MM.1S (cell line): ENCODE results near the gene PLXDC2.

Source experiments
- DNase-seq: peaks from one replicate; pipeline ENCODE4 v3.0.0-alpha.2; 2015
- H2AFZ ChIP-seq: fragments of 300-600 bp; sonication (generic); 2 replicates; pipeline ENCODE4 v1.6.0; 2016; ENCODE audit warnings: antibody characterized with exemption, low read length
- H3F3A ChIP-seq: fragments of 300-600 bp; sonication (generic); 2 replicates; pipeline ENCODE4 v1.6.1; 2016; ENCODE audit warnings: mild to moderate bottlenecking, antibody characterized with exemption, low read length, moderate library complexity, mixed read lengths; ENCODE audit not compliant: insufficient read depth
- H3K27ac ChIP-seq: fragments of 300-600 bp; sonication (generic); 2 replicates; pipeline ENCODE4 v1.5.1; 2016; ENCODE audit warnings: mild to moderate bottlenecking, low read length
- H3K27me3 ChIP-seq: fragments of 300-600 bp; sonication (generic); replicated peaks from 2 replicates; pipeline ENCODE4 v1.6.0; 2016; ENCODE audit warnings: low read length; ENCODE audit not compliant: insufficient read depth
- H3K36me3 ChIP-seq: fragments of 300-600 bp; sonication (generic); replicated peaks from 2 replicates; pipeline ENCODE4 v1.6.1; 2016; ENCODE audit warnings: mild to moderate bottlenecking, low read length, mixed read lengths; ENCODE audit not compliant: insufficient read depth
- H3K4me1 ChIP-seq: fragments of 300-600 bp; sonication (generic); 2 replicates; pipeline ENCODE4 v1.6.1; 2016; ENCODE audit warnings: low read length, mixed read lengths
- H3K4me2 ChIP-seq: fragments of 300-600 bp; sonication (generic); 2 replicates; pipeline ENCODE4 v1.6.0; 2016; ENCODE audit warnings: low read depth, low read length
- H3K4me3 ChIP-seq: fragments of 300-600 bp; sonication (generic); 2 replicates; pipeline ENCODE4 v1.5.1; 2016; ENCODE audit warnings: low read length, mixed read lengths
- H3K79me2 ChIP-seq: fragments of 300-600 bp; sonication (generic); 2 replicates; pipeline ENCODE4 v1.6.1; 2016; ENCODE audit warnings: mixed run types, low read length, mixed read lengths
- H3K9ac ChIP-seq: fragments of 300-600 bp; sonication (generic); 2 replicates; pipeline ENCODE4 v1.6.1; 2016; ENCODE audit warnings: low read length, mixed read lengths
- H3K9me2 ChIP-seq: fragments of 300-600 bp; sonication (generic); replicated peaks from 2 replicates; pipeline ENCODE4 v1.6.1; 2016; ENCODE audit warnings: mild to moderate bottlenecking, low read length, mixed read lengths; ENCODE audit not compliant: insufficient read depth
- H3K9me3 ChIP-seq: fragments of 300-600 bp; sonication (generic); replicated peaks from 2 replicates; pipeline ENCODE4 v1.6.1; 2016; ENCODE audit warnings: mild to moderate bottlenecking, low read length, mixed read lengths; ENCODE audit not compliant: insufficient read depth
- H4K20me1 ChIP-seq: fragments of 300-600 bp; sonication (generic); 2 replicates; pipeline ENCODE4 v1.6.1; 2016; ENCODE audit warnings: mild to moderate bottlenecking, low read length, moderate library complexity, mixed read lengths; ENCODE audit not compliant: insufficient read depth
- EZH2 ChIP-seq: fragments of 300-600 bp; sonication (generic); optimal IDR thresholded peaks from 2 replicates; pipeline ENCODE3; 2017; ENCODE audit warnings: low read depth, mild to moderate bottlenecking, antibody characterized with exemption, low read length, mixed read lengths
- EZH2phosphoT487 ChIP-seq: fragments of 300-600 bp; sonication (generic); IDR thresholded peaks from 2 replicates; pipeline ENCODE4 v1.6.1; 2018; ENCODE audit warnings: antibody characterized with exemption, low read length
- TF ChIP-seq, protein P1 (sequence below): fragments of 300-600 bp; sonication (generic); IDR thresholded peaks from 2 replicates; pipeline ENCODE4 v1.5.1; 2016; ENCODE audit warnings: antibody characterized with exemption, low read length, mixed read lengths

PLXDC2 gene

DNA sequence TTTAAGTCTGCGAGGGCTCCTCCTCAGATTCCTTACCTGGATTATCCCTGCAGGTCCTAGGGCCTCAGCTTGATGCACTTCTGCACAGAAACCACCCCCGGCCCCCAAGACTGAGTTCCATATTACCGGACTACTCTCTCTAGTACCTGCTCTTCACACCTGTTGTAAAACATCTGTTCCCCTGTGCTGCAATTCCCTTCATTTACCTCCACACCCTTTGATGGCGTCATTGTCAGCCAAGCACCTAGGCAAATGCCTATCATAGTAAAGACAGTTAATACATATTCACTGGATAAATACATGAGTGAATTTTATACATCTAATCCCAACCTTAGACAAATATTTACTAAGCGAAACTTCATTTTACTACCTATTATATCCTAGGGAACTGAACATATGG, 275.5 kb downstream of the PLXDC2 start:
- H3K79me2 ChIP-seq = no peaks in the 10 kb centered on the region
- no peaks in the 10 kb centered on the region for H3K27me3 ChIP-seq
- H3K4me2 ChIP-seq = no peak overlapping the region
- H3K9me3 ChIP-seq = no peaks in the 10 kb centered on the region
- no peaks in the 10 kb centered on the region for H3K36me3 ChIP-seq
- no peak for DNase-seq
- TF ChIP-seq, protein P1, sequence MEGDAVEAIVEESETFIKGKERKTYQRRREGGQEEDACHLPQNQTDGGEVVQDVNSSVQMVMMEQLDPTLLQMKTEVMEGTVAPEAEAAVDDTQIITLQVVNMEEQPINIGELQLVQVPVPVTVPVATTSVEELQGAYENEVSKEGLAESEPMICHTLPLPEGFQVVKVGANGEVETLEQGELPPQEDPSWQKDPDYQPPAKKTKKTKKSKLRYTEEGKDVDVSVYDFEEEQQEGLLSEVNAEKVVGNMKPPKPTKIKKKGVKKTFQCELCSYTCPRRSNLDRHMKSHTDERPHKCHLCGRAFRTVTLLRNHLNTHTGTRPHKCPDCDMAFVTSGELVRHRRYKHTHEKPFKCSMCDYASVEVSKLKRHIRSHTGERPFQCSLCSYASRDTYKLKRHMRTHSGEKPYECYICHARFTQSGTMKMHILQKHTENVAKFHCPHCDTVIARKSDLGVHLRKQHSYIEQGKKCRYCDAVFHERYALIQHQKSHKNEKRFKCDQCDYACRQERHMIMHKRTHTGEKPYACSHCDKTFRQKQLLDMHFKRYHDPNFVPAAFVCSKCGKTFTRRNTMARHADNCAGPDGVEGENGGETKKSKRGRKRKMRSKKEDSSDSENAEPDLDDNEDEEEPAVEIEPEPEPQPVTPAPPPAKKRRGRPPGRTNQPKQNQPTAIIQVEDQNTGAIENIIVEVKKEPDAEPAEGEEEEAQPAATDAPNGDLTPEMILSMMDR = no peak
- no peak for TF ChIP-seq EZH2
- TF ChIP-seq EZH2phosphoT487 = no peak
- H3K4me1 ChIP-seq = no peaks in the 10 kb centered on the region
- no peaks in the 10 kb centered on the region for H3K9me2 ChIP-seq
- no peak overlapping the region for H3K27ac ChIP-seq
- H4K20me1 ChIP-seq = no peaks in the 10 kb centered on the region
- no peaks in the 10 kb centered on the region for H3F3A ChIP-seq
- H3K4me3 ChIP-seq = no peak overlapping the region
- H3K9ac ChIP-seq = no peak overlapping the region
- no peak overlapping the region for H2AFZ ChIP-seq

- Histone ChIP-seq H2AFZ (no peak overlapping the region), H3K27me3 (no peaks in the 10 kb centered on the region), H3F3A (no peaks in the 10 kb centered on the region), H4K20me1 (no peaks in the 10 kb centered on the region), H3K4me1 (no peaks in the 10 kb centered on the region), H3K9me2 (no peaks in the 10 kb centered on the region), H3K36me3 (no peaks in the 10 kb centered on the region), H3K9ac (no peak overlapping the region), H3K27ac (no peak overlapping the region), H3K9me3 (no peaks in the 10 kb centered on the region), H3K79me2 (no peaks in the 10 kb centered on the region), H3K4me3 (no peak overlapping the region), H3K4me2 (no peak overlapping the region)
- DNase-seq = no peak
- TF ChIP-seq EZH2phosphoT487 (no peak), EZH2 (no peak)
- TF ChIP-seq, protein P1 = no peak
Measured at GRCh38 chr10:20093600-20093999, 277.4 kb downstream of the PLXDC2 start.

DNA sequence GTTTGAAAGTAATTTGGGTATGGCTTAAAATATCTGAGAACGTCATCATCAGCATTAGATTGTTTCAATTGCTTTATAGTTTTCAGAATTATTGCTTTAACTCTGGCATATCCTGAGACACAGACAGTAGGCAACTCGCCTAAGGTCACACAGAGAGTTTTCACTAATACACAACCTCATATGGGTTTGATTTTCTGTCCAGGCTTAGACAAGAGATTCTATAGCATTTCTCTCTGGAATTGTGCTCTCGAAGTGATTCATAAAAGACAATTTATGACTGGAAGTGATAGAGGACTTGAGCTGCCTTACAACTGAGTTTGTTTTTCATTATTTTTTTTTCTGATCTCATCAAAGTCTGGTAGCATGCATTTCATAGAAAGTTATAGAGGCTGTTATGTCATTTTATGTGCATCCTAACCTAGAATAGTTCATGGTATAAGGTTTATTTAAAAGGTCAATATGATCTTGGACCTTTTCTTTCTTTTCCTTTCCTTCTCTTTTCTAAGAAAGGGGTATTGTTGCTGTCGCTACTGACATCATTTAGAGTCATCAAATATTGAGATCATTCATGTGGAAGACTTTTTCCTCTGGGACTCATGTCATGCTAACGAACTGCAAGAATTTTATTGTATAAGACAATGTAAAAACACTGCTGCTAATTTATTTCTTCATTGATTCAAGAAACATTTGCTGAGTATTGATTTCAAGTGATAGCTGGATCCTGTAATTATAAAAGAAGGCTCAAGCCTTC, 278.2 kb downstream of the PLXDC2 start:
- Histone ChIP-seq H3K4me1 (no peaks in the 10 kb centered on the region), H3K4me2 (no peak overlapping the region), H3K4me3 (no peak overlapping the region), H2AFZ (no peak overlapping the region), H3K27ac (no peak overlapping the region), H3K9me3 (no peaks in the 10 kb centered on the region), H4K20me1 (no peaks in the 10 kb centered on the region), H3F3A (no peaks in the 10 kb centered on the region), H3K79me2 (no peaks in the 10 kb centered on the region), H3K36me3 (no peaks in the 10 kb centered on the region), H3K27me3 (no peaks in the 10 kb centered on the region), H3K9ac (no peak overlapping the region), H3K9me2 (no peaks in the 10 kb centered on the region)
- no peak for TF ChIP-seq EZH2
- TF ChIP-seq, protein P1 = no peak
- no peak for TF ChIP-seq EZH2phosphoT487
- no peak for DNase-seq
